AG09309 (cell line): Measurements from ENCODE around the gene FAM228B.

Experiments used
- DNase-seq: peaks from one replicate; pipeline ENCODE4 v3.0.0-alpha.2; 2010; ENCODE audit warnings: low read depth
- H3K4me3 ChIP-seq: 2 replicates; pipeline ENCODE4 v1.5.1; 2011; ENCODE audit warnings: mild to moderate bottlenecking, low read depth, low read length, moderate library complexity; ENCODE audit not compliant: control insufficient read depth
- CTCF ChIP-seq: IDR thresholded peaks from 2 replicates; pipeline ENCODE4 v1.5.1; 2011; ENCODE audit warnings: mild to moderate bottlenecking, low read depth, low read length, inconsistent platforms; ENCODE audit not compliant: insufficient read depth, control insufficient read depth; ENCODE audit errors: missing control alignments

Gene FAM228B

GRCh38 chr2:24211408-24211807, 88.1 kb downstream of the FAM228B start:
- DNase-seq = no peak
- no peak overlapping the region for H3K4me3 ChIP-seq
- TF ChIP-seq CTCF = no peak

GRCh38 chr2:24214880-24215279, 91.6 kb downstream of the FAM228B start:
- H3K4me3 ChIP-seq = no peak overlapping the region
- DNase-seq = no peak
- no peak for TF ChIP-seq CTCF
